SU-DHL-6 (cell line): ENCODE data around the gene HGD.

Source experiments
- H2AFZ ChIP-seq: fragments of 200-600 bp; sonication (generic); 2 replicates; pipeline ENCODE4 v1.6.1; 2014; ENCODE audit warnings: low read depth, mild to moderate bottlenecking, moderate library complexity, mixed read lengths, antibody characterized with exemption, low read length; ENCODE audit not compliant: severe bottlenecking
- H3F3A ChIP-seq: fragments of 200-600 bp; shearing (Covaris generic); 2 replicates; pipeline ENCODE4 v1.6.0; 2016; ENCODE audit warnings: antibody characterized with exemption, mild to moderate bottlenecking; ENCODE audit not compliant: insufficient read depth
- H3K27ac ChIP-seq: fragments of 200-600 bp; sonication (generic); 2 replicates; pipeline ENCODE4 v1.5.1; 2016; ENCODE audit warnings: low read depth, mild to moderate bottlenecking, low read length, moderate library complexity, mixed read lengths
- H3K27me3 ChIP-seq: fragments of 200-600 bp; sonication (generic), shearing (Covaris generic); 2 replicates; pipeline ENCODE4 v1.6.0; 2014; ENCODE audit warnings: mild to moderate bottlenecking, low read length
- H3K36me3 ChIP-seq: fragments of 200-600 bp; sonication (generic); 2 replicates; pipeline ENCODE4 v1.6.1; 2014; ENCODE audit warnings: mild to moderate bottlenecking, low read length, mixed read lengths
- H3K4me2 ChIP-seq: fragments of 300-600, 200-600 bp; shearing (Covaris generic), sonication (generic); 2 replicates; pipeline ENCODE4 v1.6.0; 2014; ENCODE audit warnings: low read length, low read depth, mild to moderate bottlenecking; ENCODE audit not compliant: poor library complexity, severe bottlenecking
- H3K4me3 ChIP-seq: fragments of 200-600 bp; sonication (generic); 2 replicates; pipeline ENCODE4 v1.5.1; 2014; ENCODE audit warnings: antibody characterized with exemption, low read length, mild to moderate bottlenecking, mixed read lengths; ENCODE audit not compliant: insufficient read depth, poor library complexity, severe bottlenecking
- H3K79me2 ChIP-seq: fragments of 200-600 bp; sonication (generic); 2 replicates; pipeline ENCODE4 v1.6.1; 2014; ENCODE audit warnings: mild to moderate bottlenecking, low read length, moderate library complexity; ENCODE audit not compliant: insufficient read depth
- H3K9ac ChIP-seq: fragments of 200-600 bp; sonication (generic); 2 replicates; pipeline ENCODE4 v1.7.0; 2014; ENCODE audit warnings: mild to moderate bottlenecking, low read length
- H3K9me2 ChIP-seq: fragments of 200-600 bp; sonication (generic); replicated peaks from 2 replicates; pipeline ENCODE4 v1.6.1; 2014; ENCODE audit warnings: low read length; ENCODE audit not compliant: insufficient read depth
- H3K9me3 ChIP-seq: fragments of 200-600 bp; sonication (generic); 2 replicates; pipeline ENCODE4 v1.6.1; 2014; ENCODE audit warnings: low read length, mixed read lengths; ENCODE audit not compliant: insufficient read depth
- H4K20me1 ChIP-seq: fragments of 200-600 bp; sonication (generic); 2 replicates; pipeline ENCODE4 v1.6.1; 2014; ENCODE audit warnings: low read depth, mild to moderate bottlenecking, antibody characterized with exemption, low read length, moderate library complexity, mixed read lengths
- EZH2phosphoT487 ChIP-seq: fragments of 200-600 bp; sonication (generic), shearing (Covaris generic); conservative IDR thresholded peaks from 2 replicates; pipeline ENCODE4 v1.6.1; 2018; ENCODE audit warnings: mild to moderate bottlenecking, antibody characterized with exemption, low read length, moderate library complexity, mixed read lengths
- TF ChIP-seq, protein P1 (sequence below): fragments of 200-600 bp; sonication (generic); IDR thresholded peaks from one replicate; pipeline ENCODE4 v1.5.1; 2017; ENCODE audit warnings: antibody characterized with exemption, mild to moderate bottlenecking, low read length, moderate library complexity; ENCODE audit not compliant: insufficient read depth, poor library complexity, severe bottlenecking

The HGD gene

GRCh38 chr3:120705884-120706582 lies 24.0 kb upstream of the HGD start:
- TF ChIP-seq EZH2phosphoT487, result no peak
- TF ChIP-seq, protein P1, sequence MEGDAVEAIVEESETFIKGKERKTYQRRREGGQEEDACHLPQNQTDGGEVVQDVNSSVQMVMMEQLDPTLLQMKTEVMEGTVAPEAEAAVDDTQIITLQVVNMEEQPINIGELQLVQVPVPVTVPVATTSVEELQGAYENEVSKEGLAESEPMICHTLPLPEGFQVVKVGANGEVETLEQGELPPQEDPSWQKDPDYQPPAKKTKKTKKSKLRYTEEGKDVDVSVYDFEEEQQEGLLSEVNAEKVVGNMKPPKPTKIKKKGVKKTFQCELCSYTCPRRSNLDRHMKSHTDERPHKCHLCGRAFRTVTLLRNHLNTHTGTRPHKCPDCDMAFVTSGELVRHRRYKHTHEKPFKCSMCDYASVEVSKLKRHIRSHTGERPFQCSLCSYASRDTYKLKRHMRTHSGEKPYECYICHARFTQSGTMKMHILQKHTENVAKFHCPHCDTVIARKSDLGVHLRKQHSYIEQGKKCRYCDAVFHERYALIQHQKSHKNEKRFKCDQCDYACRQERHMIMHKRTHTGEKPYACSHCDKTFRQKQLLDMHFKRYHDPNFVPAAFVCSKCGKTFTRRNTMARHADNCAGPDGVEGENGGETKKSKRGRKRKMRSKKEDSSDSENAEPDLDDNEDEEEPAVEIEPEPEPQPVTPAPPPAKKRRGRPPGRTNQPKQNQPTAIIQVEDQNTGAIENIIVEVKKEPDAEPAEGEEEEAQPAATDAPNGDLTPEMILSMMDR, result no peak
- peaks cover 26% of the 10 kb centered on the region; the same call in 1 of the 2 replicates for H3K36me3 ChIP-seq

DNA sequence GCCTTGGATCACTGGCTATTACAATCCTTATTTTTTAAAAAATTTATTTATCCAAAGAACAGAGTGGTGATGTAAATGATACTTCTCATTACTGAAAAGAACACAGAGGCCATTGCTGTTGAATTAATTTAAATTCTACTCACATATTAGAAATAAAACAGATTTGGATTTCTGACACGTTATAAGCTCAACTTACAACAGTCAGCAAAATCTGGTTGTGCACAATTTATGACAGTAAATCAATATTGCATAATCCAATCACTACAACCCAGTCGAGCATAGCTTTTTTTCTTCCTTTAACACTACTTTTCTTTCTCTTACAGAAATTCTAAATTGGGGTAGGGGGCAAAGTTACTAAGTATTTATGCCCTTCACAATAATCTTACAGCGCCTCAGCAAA lies 17.3 kb upstream of the HGD start:
- peaks cover 14% of the 10 kb centered on the region; the same call in 1 of the 2 replicates for H3K36me3 ChIP-seq
- H3K4me2 ChIP-seq, result no peak overlapping the region
- H2AFZ ChIP-seq, result no peak overlapping the region
- no peak overlapping the region for H3K9ac ChIP-seq
- no peaks in the 10 kb centered on the region for H3K9me3 ChIP-seq
- no peaks in the 10 kb centered on the region for H3K9me2 ChIP-seq
- H3F3A ChIP-seq, result no peaks in the 10 kb centered on the region
- H4K20me1 ChIP-seq, result no peaks in the 10 kb centered on the region; the same call in 1 of the 2 replicates
- H3K4me3 ChIP-seq, result no peak overlapping the region
- H3K79me2 ChIP-seq, result no peaks in the 10 kb centered on the region
- H3K27me3 ChIP-seq, result no peaks in the 10 kb centered on the region
- no peak overlapping the region for H3K27ac ChIP-seq
- TF ChIP-seq EZH2phosphoT487, result no peak
- TF ChIP-seq, protein P1, result no peak

More at GRCh38 chr3:120705884-120706582, 24.0 kb upstream of the HGD start:
- Histone ChIP-seq H3F3A (no peaks in the 10 kb centered on the region), H3K9me3 (no peaks in the 10 kb centered on the region), H3K27ac (no peak overlapping the region), H3K9ac (no peak overlapping the region), H3K27me3 (no peaks in the 10 kb centered on the region), H4K20me1 (no peaks in the 10 kb centered on the region; the same call in 1 of the 2 replicates), H3K4me2 (no peak overlapping the region), H2AFZ (no peak overlapping the region), H3K9me2 (no peaks in the 10 kb centered on the region), H3K4me3 (no peak overlapping the region), H3K79me2 (no peaks in the 10 kb centered on the region)

GRCh38 chr3:120693439-120694171 lies 11.6 kb upstream of the HGD start:
- Histone ChIP-seq H3K36me3 (peaks cover 6% of the 10 kb centered on the region; the same call in 1 of the 2 replicates), H2AFZ (no peak overlapping the region), H3K79me2 (no peaks in the 10 kb centered on the region), H3K27ac (no peak overlapping the region), H3K9me2 (no peaks in the 10 kb centered on the region), H3K9me3 (no peaks in the 10 kb centered on the region), H3K27me3 (no peaks in the 10 kb centered on the region), H3K4me3 (no peak overlapping the region), H3K9ac (no peak overlapping the region), H4K20me1 (no peaks in the 10 kb centered on the region), H3K4me2 (no peak overlapping the region), H3F3A (no peaks in the 10 kb centered on the region)
- no peak for TF ChIP-seq EZH2phosphoT487
